Glomerular visceral epithelial cell (primary cell): ENCODE data around the gene CCDC192.
A peak's percentile ranks its signal among the peaks of the same experiment; 100 is the strongest.

ENCODE experiments used
- DNase-seq: peaks from one replicate; pipeline ENCODE4 v3.0.0-alpha.2; 2016; ENCODE audit errors: extremely low spot score

The CCDC192 gene

DNA sequence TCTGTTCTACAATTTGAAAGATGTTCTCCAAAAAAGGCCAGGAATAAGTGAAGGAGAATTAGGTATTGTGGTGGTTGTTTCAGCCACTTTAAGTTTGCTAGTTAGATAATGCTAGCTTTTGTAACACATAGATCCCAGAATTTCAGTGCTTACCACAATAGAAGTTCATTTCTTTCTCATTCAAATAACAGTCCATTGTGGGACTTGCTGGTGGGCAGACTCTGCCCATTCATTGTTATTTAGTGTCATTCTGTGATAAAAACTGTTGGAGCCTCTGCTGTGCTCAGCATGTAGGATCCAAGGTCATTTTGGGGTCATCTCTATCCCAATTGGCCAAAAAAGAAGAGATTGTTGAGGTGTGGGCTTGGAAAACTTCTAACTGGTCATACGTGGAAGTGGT lies 106.8 kb downstream of the CCDC192 start:
- DNase-seq = no peak

DNA sequence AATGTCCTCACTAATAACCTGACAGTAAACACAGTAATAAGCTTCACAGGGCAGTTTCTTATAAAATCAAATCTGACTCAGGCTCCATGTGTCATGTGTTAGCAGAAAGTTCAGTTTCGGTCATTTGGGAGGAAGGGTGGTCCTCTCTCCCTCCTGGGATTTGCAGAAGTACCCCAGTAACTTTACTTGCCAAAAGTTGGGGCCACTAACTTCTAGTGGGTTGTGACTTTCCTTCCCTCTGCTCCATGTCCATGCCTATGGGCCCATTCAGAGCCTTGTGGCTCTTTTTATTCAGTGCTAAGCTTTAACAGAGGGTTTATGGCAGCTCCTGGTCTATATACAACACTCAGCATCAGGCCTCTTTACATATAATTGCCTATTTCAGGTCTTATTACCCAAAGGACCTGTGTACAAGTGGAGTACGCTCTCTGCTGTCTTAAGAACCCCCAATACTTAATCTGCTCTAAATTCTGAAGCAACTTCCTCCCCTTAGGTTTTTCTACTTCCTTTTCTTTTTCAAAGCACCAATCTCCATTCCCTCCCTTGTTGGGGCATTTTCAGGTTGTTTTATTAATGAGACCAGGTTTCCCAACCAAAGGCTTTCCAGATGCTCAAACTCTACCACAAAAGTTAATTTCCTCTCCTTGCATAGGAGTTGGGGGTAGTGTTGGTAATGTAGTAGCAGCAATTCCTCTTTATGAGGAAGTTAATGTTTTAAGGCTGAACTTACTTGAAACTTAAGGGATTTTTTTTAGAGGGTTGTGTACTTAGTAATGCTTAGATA lies 107.7 kb downstream of the CCDC192 start:
- no peak for DNase-seq

DNA sequence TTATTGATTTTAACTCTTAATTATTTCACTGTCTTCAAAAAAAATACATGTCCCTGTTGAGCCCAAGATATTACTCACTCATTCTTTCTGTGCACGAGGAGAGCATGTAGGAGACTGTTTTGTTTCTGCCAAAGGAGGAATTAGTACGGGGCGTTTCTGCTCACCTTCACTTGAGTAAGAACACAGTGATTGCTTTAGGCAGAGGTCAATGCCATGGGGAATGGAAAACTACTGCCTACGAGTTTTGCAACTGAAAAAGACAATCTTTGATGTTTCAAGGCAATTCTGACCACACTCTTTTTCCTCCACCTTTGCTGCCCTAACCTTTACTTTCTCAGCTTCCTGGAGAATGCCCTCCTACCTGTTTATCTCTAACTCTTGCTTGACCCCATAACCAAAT lies 109.4 kb downstream of the CCDC192 start:
- DNase-seq = no peak

DNA sequence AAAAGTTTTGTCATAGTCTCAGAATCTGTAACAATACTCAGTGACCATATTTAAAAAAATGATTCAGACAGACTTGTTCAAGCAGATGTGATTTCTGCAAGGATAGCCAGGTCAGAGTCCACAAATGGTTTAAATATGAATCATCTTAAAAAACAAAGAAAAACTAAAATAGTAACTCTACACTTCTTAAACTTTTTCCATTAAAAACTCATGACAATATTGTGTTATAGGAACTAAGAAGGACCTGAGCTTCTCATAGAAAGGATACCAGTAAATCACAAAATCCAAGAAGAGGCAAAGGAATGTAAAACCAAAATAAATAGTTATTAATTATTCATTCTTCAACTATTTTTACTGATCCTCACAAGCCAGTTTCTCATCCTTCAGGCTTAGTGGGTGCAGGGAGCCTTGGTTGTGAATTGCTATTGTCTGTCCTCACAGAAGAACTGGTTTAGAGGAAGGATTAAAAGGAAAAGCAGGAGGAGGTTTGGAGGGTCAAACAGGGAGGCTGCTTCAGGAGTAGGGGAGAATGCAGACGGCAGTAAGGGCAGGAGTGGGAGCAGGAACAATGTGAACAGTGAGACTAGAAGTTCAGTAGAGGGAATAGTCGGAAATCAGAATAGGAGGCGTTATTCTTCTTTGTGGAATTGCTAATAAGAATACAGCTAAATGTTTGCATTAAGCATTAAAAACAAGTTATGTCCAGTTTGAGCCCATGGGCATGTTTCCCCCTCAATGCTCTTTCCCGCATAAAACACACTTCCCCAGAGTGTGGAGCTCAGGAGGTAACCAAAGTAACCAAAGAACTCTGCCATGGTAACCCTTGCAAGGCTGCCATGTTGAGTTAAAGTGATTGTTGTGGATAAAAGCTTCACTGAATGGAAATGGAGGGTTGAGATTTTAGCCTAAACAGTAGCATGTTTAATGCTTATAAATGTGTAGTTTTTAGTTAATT lies 110.7 kb downstream of the CCDC192 start:
- peak; percentile 68 for DNase-seq

DNA sequence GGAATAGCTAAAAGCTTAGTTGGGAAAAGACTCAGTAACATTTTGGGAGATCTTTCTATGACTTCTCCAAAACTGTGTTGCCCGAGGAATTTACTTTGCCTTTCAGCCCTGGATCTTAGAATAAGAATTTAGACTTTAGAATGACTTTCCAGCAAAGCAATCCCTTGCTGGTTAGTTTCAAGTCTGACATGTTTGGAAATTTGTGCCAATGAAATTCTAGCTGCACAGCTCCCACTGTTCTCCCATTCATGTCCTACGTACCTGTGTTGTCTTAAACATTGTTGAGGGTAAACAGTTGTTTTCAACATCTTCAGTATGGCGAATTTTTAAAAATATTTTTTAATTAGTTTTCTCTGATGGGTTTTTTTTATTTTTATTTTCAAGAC lies 111.4 kb downstream of the CCDC192 start:
- no peak for DNase-seq

DNA sequence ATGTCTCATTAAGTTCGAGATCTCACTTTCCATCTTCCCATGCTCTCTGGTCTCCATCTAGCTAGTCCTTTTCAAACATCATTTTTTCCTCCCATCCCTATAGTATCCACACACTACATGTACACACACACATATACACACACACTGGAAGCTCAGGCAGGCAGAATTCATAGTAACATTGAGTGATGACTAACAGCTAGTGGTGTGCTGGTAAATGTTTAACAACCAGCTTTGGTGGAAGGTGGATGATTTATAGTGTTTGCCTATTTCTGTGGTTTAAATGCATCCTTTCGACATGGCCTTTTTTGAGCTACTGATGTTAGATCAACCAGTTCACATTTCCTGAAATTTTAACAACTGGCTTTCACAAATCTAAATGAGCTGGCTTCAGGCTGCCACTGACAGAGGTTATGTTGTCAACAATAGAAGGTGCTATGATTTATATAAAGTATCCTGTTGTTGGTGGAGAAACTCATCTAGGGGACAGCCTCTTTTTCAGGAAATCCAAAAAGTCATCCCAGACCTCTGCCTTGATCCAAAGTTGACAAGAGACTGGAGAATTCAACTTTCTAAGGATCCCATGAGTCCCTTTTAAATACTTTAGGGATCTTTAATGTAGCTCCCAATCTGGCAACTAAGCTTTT lies 117.8 kb downstream of the CCDC192 start:
- DNase-seq = peak; percentile 88

DNA sequence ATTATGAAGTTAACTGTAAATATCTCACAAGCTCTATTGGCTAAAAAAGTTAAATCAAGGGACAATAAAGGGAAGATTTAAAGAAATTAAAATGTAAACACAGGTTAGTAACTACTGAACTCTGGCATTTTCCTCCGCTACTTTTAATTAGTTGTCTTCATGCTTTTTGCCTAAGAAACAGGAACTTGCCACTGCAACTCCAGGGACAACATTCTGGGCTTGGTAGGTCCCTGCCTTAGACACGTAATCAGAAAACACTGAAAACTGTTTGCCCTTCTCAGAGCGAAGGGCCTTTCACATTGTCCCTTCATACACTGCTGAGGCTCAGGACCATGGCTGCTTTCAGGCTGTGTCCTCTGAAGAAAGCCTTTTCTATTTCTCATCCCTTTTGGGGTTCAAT lies 118.7 kb downstream of the CCDC192 start:
- no peak for DNase-seq

DNA sequence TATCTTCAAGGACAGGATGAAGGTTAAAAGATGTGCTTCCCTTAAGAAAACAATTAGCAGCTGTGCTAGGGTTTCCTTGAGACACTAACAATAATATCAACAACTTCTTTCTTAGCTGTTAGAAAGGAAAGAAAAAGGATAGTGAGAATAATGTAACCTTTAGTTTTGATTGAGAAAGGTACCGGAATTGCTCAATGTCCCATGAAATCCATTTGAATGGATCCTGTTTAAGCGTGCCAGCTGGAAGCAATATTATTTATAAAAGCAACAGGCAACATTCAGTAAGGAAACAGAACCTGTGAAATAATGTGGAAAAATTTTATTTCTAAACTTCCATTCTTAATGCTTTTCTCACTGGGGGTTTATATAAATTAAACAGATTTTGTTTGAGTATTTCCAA lies 120.9 kb downstream of the CCDC192 start:
- no peak for DNase-seq

DNA sequence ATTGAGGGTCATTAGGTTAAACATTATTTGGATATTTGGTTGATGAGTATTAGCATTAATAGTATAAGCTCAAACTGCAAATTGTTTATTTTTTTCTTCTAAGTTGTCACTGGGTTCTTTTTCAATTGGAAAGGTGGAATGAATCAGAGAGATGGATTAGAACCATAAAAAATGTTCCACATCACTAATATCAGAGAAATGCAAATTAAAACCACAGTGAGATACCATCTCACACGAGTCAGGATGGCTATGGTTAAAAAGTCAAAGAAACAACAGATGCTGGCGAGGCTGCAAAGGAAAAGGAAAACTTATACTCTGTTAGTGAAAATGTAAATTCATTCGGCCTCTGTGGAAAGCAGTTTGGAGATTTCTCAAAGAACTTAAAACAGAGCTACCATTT lies 122.8 kb downstream of the CCDC192 start:
- DNase-seq = peak; percentile 35

DNA sequence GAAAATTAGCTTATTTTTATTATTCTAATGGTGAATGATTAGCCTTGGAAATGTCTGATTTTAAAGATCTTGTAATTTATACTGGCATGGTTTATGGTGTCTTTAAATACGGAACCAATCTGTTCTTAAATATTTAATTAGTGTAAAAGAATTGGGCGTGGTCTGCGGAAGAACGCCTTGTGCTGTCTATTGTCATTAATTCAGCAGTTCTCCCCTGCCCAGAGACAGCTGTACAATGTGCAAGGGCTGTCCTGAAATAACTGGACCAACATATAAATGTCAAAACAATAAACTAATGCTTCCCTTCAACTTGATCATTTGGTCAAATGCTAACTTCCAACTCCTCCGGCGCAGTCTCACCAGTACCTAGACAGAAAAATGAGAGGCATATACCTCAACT lies 124.3 kb downstream of the CCDC192 start:
- no peak for DNase-seq

DNA sequence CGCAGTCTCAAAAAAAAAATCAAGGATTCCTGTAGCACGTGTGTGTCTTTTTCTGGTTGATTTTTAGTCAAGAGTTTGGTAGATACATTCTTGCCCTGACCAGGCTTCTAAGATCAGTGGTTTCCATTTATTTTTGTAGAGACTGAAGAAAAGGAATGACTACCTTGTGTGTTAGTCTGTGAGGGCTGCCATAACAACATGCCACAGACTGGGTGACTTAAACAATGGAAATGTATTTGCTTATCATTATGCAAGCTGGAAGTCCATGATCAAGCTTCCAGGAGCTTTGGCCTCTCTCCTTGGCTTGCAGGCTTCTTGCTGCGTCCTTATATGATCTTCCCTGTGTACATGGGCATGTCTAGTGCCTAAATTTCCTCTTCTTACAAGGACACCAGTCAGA lies 127.0 kb downstream of the CCDC192 start:
- no peak for DNase-seq

DNA sequence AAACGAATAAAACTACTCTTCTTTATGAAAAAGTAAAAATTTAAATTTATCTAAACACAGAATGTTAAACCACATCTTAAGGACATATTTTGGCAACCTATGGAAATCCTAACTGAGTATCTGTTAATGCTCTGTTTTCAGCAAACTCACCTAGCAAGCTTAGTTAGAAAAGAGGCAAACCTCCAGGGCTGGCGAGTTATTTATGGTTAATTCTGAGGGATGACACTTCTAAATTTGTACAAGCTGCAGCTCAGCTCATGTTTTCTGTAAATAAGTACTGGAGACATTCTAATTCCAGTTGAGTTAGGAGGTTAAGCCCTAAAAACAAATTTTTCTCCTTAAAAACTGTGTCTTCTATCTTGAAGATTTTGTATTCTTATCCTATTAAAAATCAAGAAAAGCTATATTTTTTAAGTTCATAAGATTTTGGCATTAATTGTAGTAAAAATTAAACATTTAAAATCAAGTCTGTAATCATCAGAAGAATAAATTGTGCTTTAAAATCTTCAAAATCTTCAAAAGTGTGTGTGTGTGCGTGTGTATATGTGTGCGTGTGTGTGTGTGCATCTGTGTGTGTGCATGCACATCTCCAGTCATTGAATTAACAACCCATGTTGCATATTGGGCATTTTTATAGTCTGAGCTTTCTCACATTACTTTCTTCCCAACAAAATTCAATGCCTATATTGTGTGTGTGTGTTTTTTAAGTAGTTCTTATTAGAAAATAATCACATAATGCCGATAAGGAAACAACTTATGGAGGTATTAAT lies 127.8 kb downstream of the CCDC192 start:
- DNase-seq = no peak

DNA sequence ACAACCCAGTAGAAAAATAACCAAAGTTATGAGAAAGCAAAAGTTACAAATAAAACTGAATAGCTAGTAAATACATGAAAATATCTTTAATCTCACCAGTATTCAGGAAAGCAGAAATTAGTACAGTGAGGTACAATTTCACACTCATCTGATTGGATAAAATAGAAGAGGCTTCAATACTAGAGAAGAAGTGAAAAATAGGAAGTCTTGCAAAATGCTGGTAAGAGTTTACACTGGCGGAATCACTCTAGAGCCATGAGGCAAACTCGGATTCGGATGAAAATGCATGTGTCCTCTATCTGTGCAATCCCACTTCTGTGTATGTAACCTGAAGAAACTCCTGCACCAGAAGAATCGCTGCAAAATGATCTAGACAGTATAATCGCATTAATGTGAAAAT lies 128.9 kb downstream of the CCDC192 start:
- DNase-seq = no peak

DNA sequence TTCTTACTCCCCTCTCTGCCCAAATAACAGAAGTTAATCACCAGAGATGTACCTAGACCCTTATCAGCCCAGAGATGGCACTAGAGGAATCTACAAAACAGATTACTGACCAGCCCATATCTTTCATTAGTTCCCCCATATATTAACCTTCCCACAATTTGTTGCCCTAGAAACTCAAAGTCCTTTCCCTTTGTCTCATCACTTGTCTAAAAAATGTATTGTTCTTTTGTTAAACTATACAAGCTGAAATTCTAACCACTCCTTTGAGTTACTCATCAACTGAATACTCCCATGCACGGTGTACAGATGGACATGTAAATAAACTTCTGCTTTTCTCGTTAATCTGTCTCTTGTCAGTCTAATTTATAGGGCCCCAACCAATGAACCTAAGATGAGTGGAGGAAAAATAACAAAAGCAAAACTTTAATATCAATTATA lies 130.9 kb downstream of the CCDC192 start:
- DNase-seq = no peak

DNA sequence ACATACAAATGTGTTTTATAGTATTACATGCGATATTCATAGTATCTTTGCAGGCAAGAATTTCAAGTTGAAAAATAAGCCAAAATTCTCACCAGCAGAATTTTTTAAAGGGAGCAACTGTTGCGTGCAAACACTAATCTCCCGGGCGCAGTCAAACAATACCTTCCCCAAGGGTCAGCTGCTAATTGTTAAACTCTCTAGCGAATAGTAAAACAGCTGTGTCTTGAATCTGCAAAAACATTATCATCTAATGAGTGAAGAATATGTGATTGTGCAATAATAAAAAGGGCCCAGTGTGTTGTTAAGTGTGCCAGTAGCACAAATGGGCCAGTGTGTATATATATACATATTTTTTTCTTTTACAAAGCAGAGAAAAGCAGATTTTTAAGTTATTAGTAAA lies 131.4 kb downstream of the CCDC192 start:
- DNase-seq = no peak

DNA sequence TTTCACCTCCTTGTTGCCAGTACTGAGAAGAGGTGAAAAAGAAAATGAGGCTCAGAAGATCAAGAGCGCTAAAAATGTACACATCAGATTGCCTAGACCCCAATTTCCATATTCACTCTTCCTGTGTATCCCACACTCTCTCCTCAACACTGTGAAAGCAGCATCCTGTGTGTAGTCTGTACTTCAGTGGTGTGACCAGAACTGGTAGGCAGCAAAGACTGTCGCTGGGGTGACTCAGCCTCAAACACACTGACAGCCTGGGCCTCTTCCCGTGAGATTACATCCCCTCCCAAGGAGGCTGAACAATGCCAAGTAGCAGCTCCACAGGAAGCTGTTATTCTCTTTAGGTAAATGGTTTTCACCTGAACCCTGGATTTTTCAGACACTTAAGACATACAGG lies 135.5 kb downstream of the CCDC192 start:
- peak; percentile 47 for DNase-seq

DNA sequence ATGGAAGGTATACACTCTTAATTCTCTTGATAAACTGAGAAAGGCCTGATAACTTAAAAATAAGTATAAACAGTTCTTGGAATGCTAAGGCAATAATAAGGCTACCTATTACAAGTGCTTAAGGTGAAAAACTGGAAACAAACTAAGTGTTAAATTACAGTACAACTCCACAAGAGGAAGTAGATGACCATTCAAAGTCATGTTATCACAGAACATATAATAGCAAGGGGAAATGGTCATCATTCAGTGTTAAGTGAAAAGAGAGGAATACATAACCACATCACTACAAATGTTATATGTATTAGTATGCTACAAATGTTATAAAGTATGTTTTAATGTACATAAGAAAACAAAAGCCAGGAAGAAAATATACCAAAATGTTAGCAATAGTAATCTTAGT lies 135.9 kb downstream of the CCDC192 start:
- DNase-seq = no peak

DNA sequence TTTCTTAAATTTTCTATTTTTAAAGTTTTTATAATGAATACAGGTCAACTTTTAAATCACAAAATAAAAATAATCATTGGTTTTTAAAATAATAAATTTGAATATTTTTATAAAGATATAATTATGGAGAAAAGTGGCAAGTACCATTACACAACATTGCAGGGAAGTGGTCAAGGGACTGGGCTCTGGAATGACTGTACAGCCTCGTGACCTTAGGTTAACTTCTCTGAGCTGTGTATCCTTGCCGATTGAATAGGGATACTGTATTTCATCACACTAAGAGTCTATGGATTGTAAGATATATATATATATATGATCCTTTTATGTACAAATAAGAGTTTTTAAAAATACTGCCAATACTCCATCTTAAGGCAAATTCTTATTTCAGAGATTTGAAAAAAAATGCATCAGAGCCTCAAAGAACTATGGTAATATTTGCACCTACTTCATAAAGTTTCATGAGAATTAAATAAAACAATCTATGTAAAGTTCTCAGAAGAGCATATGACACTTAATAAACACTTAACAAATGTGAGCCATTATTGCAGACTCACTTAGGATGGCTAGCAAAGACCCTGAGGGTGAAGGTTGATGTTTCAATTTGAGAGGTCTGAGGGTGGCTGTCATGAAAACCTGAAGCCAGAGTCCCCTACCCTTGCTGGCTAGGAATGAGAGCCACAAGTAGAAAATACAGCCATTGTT lies 136.5 kb downstream of the CCDC192 start:
- no peak for DNase-seq

DNA sequence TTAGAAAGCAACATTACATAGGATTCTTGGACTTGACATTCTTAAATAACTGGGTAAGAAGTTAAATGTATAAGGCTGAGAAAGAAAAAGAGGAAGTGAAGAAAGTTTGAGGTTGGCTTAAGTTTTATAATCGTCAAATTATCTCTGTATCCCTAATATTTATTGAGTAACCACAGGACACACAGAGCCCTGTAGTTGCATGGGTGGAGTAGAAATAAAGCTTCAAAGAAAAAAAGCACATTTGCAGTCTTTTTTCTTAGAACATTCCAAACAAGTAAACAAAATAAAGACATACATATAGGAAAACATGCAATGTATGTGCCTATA lies 137.0 kb downstream of the CCDC192 start:
- no peak for DNase-seq

DNA sequence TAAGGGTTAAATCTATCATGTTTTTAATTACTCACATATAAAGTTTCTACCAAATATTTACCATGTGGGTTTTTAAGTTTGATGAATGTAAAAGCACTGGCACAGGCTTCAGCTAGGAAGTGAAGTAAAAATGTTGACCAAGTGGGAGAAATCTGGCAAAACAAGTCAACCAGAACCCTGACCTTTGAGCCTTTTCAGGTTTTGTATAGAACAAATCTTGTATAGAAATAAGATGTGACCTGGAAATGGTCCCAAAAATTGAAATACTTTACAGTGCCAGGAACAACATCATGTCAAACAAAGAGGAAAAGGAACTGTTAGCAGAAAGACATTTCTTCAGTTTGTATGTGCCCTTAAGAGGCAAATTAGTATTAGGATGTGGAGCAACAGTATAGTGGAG lies 137.6 kb downstream of the CCDC192 start:
- no peak for DNase-seq

DNA sequence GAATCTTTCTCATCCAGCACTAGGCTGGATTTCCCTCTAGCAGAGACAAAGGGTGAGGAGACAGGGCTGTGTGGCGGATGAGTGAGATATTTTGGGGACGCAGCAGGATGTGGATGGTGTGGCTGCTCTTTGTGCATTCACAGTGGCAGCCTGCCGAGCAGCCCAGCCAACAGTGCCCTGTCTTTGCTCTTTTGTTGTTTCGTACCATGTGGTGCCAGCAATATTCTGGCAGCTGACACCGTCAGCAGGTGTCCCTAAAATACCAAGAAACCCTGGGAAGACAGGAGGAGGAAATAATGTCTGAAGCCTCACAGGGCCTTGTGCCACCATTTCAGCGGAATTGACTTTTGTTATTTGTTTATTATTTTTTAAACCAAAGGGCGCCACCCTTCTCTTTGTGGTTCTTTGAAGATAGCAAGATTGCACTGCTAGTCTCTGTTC lies 141.4 kb downstream of the CCDC192 start:
- DNase-seq = no peak
